ENCODE measurements around the gene NT5C3A. TPM values are rescaled to one million over a fixed set of nuclear protein-coding genes. Genes with fewer than 3 reads are reported as not detected.

NT5C3A gene
- total and polyA plus RNA-seq, 2 of the 13 experiments (the other 11 are each of a cell fraction or from before 2014, with no cell fraction given): 16.9 to 34.0 TPM

DNA sequence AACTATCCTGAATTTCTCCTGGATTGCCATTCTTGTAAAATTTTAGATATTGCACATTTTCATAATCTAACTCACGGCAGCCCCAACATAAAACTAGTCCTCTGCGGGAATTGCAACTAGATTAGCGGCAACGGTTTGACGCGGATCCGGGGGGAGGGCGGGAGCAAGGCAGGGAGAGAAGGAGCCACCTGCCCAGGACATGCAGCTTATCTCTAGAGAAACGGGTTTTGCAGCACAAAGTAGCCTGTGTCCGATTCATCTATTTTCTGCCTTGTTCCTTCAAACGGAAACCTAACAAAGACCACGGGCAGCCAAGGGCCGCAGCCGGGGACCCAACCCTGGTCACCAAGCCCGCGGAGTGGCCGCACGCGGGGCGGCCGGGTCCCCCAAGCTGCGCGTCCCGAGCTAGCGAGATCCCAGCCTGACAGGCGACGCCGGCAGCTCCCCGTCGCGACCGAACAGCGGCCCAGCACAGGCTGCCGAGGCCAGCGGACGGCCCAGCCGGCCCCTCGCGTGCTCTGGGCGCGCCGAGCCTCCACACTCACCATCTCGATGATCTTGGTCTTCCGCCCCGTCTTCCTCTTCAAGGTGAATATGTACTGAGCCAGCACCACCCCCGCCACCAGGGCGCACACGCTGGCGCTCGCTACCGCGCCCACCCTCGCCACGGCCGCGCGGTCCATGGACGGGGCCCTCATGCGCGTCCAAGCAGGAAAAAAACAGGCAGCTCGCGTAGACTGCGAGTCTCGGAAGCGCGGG, at the start of gene NT5C3A (continued):
- 0 out of 2 replicates have a peak, but pooled peaks have one; percentile 44 for TF ChIP-seq CHD2 (IDR thresholded peaks at IDR 0.05; ENCODE audit: low read depth, low read length)
- TF ChIP-seq, protein P1, sequence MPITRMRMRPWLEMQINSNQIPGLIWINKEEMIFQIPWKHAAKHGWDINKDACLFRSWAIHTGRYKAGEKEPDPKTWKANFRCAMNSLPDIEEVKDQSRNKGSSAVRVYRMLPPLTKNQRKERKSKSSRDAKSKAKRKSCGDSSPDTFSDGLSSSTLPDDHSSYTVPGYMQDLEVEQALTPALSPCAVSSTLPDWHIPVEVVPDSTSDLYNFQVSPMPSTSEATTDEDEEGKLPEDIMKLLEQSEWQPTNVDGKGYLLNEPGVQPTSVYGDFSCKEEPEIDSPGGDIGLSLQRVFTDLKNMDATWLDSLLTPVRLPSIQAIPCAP (CRISPR knock-in tag; IDR thresholded peaks at IDR 0.05; ENCODE audit: low read depth): no peak
- TF ChIP-seq DR1 (CRISPR knock-in tag; IDR thresholded peaks at IDR 0.05): no peak
- no peak for TF ChIP-seq SP1 (IDR thresholded peaks at IDR 0.05)
- no peak for TF ChIP-seq SP1 (CRISPR knock-in tag; IDR thresholded peaks at IDR 0.05)
- no peak for TF ChIP-seq ZNF251 (CRISPR knock-in tag; IDR thresholded peaks at IDR 0.05)
- no peak for TF ChIP-seq DPF2 (CRISPR knock-in tag; IDR thresholded peaks at IDR 0.05; ENCODE audit: borderline replicate concordance, low read depth)
- TF ChIP-seq, protein P2, sequence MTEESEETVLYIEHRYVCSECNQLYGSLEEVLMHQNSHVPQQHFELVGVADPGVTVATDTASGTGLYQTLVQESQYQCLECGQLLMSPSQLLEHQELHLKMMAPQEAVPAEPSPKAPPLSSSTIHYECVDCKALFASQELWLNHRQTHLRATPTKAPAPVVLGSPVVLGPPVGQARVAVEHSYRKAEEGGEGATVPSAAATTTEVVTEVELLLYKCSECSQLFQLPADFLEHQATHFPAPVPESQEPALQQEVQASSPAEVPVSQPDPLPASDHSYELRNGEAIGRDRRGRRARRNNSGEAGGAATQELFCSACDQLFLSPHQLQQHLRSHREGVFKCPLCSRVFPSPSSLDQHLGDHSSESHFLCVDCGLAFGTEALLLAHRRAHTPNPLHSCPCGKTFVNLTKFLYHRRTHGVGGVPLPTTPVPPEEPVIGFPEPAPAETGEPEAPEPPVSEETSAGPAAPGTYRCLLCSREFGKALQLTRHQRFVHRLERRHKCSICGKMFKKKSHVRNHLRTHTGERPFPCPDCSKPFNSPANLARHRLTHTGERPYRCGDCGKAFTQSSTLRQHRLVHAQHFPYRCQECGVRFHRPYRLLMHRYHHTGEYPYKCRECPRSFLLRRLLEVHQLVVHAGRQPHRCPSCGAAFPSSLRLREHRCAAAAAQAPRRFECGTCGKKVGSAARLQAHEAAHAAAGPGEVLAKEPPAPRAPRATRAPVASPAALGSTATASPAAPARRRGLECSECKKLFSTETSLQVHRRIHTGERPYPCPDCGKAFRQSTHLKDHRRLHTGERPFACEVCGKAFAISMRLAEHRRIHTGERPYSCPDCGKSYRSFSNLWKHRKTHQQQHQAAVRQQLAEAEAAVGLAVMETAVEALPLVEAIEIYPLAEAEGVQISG (CRISPR knock-in tag; IDR thresholded peaks at IDR 0.05): peak; percentile 52
- no peak for TF ChIP-seq ZNF441 (CRISPR knock-in tag; IDR thresholded peaks at IDR 0.05; ENCODE audit: borderline replicate concordance)
- TF ChIP-seq PAWR (CRISPR knock-in tag; IDR thresholded peaks at IDR 0.05; ENCODE audit: borderline replicate concordance): no peak
- no peak for TF ChIP-seq KLF13 (CRISPR knock-in tag; IDR thresholded peaks at IDR 0.05)
- TF ChIP-seq TOPORS (CRISPR knock-in tag; IDR thresholded peaks at IDR 0.05): peak; percentile 65; the same call in 1 of the 2 replicates
- TF ChIP-seq SKI (IDR thresholded peaks at IDR 0.05; ENCODE audit: partially characterized antibody): no peak
- peak; percentile 85; the same call in 1 of the 2 replicates for TF ChIP-seq NAIF1 (CRISPR knock-in tag; IDR thresholded peaks at IDR 0.05; ENCODE audit: borderline replicate concordance)
- TF ChIP-seq ZNF674 (CRISPR knock-in tag; IDR thresholded peaks at IDR 0.05; ENCODE audit: low read depth): no peak
- peak; percentile 71 for TF ChIP-seq MEIS2 (CRISPR knock-in tag; IDR thresholded peaks at IDR 0.05)
- no peak for TF ChIP-seq ZNF292 (CRISPR knock-in tag; IDR thresholded peaks at IDR 0.05; ENCODE audit: borderline replicate concordance, low read depth)
- TF ChIP-seq POLR2AphosphoS2 (IDR thresholded peaks at IDR 0.05; ENCODE audit: low read depth, low read length): no peak
- no peak for TF ChIP-seq NR2F6 (IDR thresholded peaks at IDR 0.05)
- no peak for TF ChIP-seq NR2F6 (CRISPR knock-in tag; IDR thresholded peaks at IDR 0.05)
- TF ChIP-seq IKZF1 (IDR thresholded peaks at IDR 0.05): no peak
- TF ChIP-seq HOXA7 (CRISPR knock-in tag; IDR thresholded peaks at IDR 0.05): no peak
- TF ChIP-seq CBX2 (IDR thresholded peaks at IDR 0.05; ENCODE audit: low read depth, low read length): no peak
- no peak for TF ChIP-seq CBX2 (CRISPR knock-in tag; IDR thresholded peaks at IDR 0.05; ENCODE audit: low read depth)
- no peak for TF ChIP-seq ZNF20 (CRISPR knock-in tag; IDR thresholded peaks at IDR 0.05)
- no peak for TF ChIP-seq SMYD3 (CRISPR knock-in tag; IDR thresholded peaks at IDR 0.05)
- no peak for TF ChIP-seq NONO (IDR thresholded peaks at IDR 0.05)
- peak; percentile 24 for TF ChIP-seq NONO (CRISPR knock-in tag; conservative IDR thresholded peaks at IDR 0.05)
- TF ChIP-seq AGO1 (IDR thresholded peaks at IDR 0.05; ENCODE audit: low read depth, low read length, poor library complexity, severe bottlenecking): no peak
- TF ChIP-seq ZNF761 (CRISPR knock-in tag; conservative IDR thresholded peaks at IDR 0.05): no peak; the same call in 1 of the 2 replicates

All from HepG2 (cell line).